HT1080 (cell line): ENCODE measurements around the gene ARL5C. TPM values are rescaled to one million over a fixed set of nuclear protein-coding genes. Genes with fewer than 3 reads are reported as not detected.

ENCODE experiments used
- DNase-seq: peaks from one replicate; pipeline ENCODE4 v3.0.0-alpha.2; 2015; ENCODE audit warnings: low read depth
- total RNA-seq: library from RNA; depleted of rRNA; stranded (reverse); fragments of >200 nt; shearing (Covaris generic); gene quantifications from 2 replicates; pipeline ENCODE4 v1.2.3, GENCODE V29; 2014; rRNA removed

The ARL5C gene
- total RNA-seq, 1 experiment from 2014 or later: not detected

DNA sequence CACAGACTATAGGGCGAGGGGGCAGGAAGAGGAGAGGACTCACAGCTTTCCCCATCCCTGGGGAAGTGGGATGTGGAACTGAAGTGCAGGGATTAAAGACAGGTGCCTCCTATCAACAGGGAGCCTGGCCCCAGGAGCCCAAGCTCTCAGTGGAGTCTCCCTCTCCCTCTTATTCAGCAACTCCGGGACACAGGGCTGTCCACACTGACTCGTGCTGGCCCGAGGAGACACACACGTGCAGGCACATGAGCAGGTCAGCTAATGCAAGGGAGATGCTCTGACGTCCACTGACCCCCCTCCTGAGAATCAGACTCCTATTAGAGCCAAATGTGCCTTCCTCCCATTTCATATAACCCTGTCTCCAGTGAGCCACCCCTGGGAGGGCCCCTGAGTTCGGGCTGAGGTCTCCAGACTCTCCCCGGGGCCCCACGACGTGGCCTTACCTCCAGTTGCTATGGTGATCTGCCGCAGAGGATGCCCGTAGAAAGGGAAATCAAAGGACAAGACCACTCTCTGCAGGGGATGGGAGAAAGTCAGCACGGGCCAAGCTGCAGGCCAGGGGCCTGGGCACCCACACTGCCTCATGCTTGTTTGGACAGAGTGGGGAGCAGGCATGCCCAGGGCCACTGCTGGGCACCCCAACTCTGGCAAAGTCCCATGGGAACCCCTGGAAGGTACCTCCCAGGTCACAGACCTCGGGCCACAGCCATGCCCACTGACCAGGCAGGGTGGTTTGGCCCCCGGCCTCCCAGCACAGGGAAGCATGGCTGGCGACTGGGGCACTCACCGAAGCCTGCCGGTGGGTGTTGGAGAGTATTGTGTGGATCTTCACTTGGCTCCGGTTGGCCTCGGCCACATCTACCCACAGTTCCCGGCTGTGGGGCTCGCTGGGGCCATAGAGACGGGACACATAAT is 57.2 kb downstream of the ARL5C start:
- no peak for DNase-seq

DNA sequence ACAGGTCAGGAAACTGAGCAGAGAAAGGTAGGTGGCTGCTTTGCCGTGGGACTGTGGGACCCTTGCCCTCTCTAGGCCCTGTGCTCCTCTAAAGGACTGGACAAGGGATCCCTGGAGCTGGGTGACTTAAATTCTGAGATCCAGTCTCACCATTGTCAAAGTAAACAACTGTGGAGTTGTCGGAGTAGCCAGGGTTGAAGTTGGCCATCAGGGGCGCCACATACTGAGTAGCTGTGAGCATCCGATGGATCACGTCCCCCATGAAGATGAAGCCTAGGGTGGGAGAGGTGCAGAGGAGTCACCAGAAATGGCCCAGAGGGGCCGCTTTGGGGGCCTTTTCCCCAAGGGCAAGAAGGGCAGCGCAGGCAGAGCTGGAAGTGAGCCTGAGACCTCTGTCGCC is 58.0 kb downstream of the ARL5C start:
- no peak for DNase-seq

GRCh38 chr17:39107155-39107554 is 58.8 kb downstream of the ARL5C start:
- DNase-seq: no peak

Other genes starting within 250 kb of the ARL5C start
- not detected in 2 replicates for gene FBXO47, start 198.8 kb downstream of the ARL5C start, total RNA-seq
- gene PLXDC1, start 14.5 kb downstream of the ARL5C start, total RNA-seq: 0.13 TPM in 1 of 2 replicates, not detected in the other
- gene CACNB1, start 31.5 kb upstream of the ARL5C start, total RNA-seq: 5.2 and 5.9 TPM in 2 replicates
- 2,537 and 3,132 TPM in 2 replicates for gene RPL19, start 34.1 kb upstream of the ARL5C start, total RNA-seq
- not detected in 2 replicates for gene STAC2, start 59.8 kb upstream of the ARL5C start, total RNA-seq
- 5.5 and 8.0 TPM in 2 replicates for gene FBXL20, start 235.5 kb upstream of the ARL5C start, total RNA-seq